HepG2 (cell line): Measurements from ENCODE around the gene MED9.

Experiments used
- FOSL1 ChIP-seq: sonication (generic); formaldehyde crosslinking; IDR thresholded peaks from 2 replicates; pipeline ENCODE4 v1.9.0; 2021; ENCODE audit warnings: missing genetic modification reagents, borderline replicate concordance
- NFIB ChIP-seq: sonication (generic); formaldehyde crosslinking; IDR thresholded peaks from 2 replicates; pipeline ENCODE4 v1.9.0; 2021; ENCODE audit warnings: missing genetic modification reagents, mild to moderate bottlenecking, borderline replicate concordance
- NPAS2 ChIP-seq: sonication (generic); formaldehyde crosslinking; IDR thresholded peaks from 2 replicates; pipeline ENCODE4 v1.8.0; 2022; ENCODE audit warnings: mild to moderate bottlenecking, missing genetic modification reagents, borderline replicate concordance
- RNF2 ChIP-seq: fragments of 450-650 bp; conservative IDR thresholded peaks from 2 replicates; pipeline ENCODE4 v1.6.1; 2016; ENCODE audit warnings: low read depth
- SMC3 ChIP-seq: IDR thresholded peaks from 2 replicates; pipeline ENCODE4 v1.6.1; 2011; ENCODE audit warnings: low read length, improper control_type of control experiment
- ZFP36L2 ChIP-seq: sonication (generic); formaldehyde crosslinking; IDR thresholded peaks from 2 replicates; pipeline ENCODE4 v1.4.0; 2020; ENCODE audit warnings: missing genetic modification reagents
- ZNF274 ChIP-seq: sonication (generic); formaldehyde crosslinking; IDR thresholded peaks from 2 replicates; pipeline ENCODE4 v1.5.1; 2020; ENCODE audit warnings: mild to moderate bottlenecking, missing genetic modification reagents
- ZNF34 ChIP-seq: sonication (generic); formaldehyde crosslinking; IDR thresholded peaks from 2 replicates; pipeline ENCODE4 v1.4.0; 2020; ENCODE audit warnings: mild to moderate bottlenecking, missing genetic modification reagents, borderline replicate concordance
- ZNF383 ChIP-seq: sonication (generic); formaldehyde crosslinking; IDR thresholded peaks from 2 replicates; pipeline ENCODE4 v1.4.0; 2020; ENCODE audit warnings: missing genetic modification reagents, mild to moderate bottlenecking, borderline replicate concordance
- ZNF761 ChIP-seq: sonication (generic); formaldehyde crosslinking; conservative IDR thresholded peaks from 2 replicates; pipeline ENCODE4 v1.4.0; 2020; ENCODE audit warnings: mild to moderate bottlenecking, missing genetic modification reagents
- TF ChIP-seq, protein P1 (sequence below): sonication (generic); formaldehyde crosslinking; IDR thresholded peaks from 2 replicates; pipeline ENCODE4 v1.5.0; 2020; ENCODE audit warnings: mild to moderate bottlenecking, missing genetic modification reagents, moderate library complexity
- TF ChIP-seq, protein P2 (sequence below): sonication (generic); formaldehyde crosslinking; IDR thresholded peaks from 2 replicates; pipeline ENCODE4; 2020; ENCODE audit warnings: missing genetic modification reagents, mild to moderate bottlenecking, borderline replicate concordance
- TF ChIP-seq, protein P3 (sequence below): sonication (generic); formaldehyde crosslinking; IDR thresholded peaks from 2 replicates; pipeline ENCODE4 v1.4.0; 2020; ENCODE audit warnings: missing genetic modification reagents

DNA sequence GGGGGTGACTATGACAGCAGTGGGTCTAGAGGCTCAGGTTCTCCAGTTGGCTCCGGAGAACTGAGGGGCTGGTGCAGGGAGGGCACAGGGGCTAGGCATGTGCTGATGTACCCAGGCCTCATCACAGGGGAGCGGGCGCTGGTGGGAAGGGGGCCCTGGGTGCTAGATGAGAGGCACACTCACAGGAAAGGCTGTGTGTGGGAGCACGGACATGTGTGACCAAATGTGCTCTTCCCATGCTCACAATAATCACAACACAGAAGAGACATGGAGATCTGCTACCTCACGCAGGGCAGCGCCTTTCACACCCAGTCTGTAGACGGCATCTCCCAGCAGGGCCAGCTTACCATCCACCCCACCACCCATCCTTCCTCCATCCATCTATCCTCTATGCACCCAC, 36.8 kb downstream of the MED9 start:
- no peak for TF ChIP-seq ZNF274 (CRISPR knock-in tag)
- TF ChIP-seq, protein P1, sequence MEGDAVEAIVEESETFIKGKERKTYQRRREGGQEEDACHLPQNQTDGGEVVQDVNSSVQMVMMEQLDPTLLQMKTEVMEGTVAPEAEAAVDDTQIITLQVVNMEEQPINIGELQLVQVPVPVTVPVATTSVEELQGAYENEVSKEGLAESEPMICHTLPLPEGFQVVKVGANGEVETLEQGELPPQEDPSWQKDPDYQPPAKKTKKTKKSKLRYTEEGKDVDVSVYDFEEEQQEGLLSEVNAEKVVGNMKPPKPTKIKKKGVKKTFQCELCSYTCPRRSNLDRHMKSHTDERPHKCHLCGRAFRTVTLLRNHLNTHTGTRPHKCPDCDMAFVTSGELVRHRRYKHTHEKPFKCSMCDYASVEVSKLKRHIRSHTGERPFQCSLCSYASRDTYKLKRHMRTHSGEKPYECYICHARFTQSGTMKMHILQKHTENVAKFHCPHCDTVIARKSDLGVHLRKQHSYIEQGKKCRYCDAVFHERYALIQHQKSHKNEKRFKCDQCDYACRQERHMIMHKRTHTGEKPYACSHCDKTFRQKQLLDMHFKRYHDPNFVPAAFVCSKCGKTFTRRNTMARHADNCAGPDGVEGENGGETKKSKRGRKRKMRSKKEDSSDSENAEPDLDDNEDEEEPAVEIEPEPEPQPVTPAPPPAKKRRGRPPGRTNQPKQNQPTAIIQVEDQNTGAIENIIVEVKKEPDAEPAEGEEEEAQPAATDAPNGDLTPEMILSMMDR (CRISPR knock-in tag) = no peak
- no peak for TF ChIP-seq ZNF761 (CRISPR knock-in tag)
- no peak for TF ChIP-seq SMC3
- TF ChIP-seq, protein P2, sequence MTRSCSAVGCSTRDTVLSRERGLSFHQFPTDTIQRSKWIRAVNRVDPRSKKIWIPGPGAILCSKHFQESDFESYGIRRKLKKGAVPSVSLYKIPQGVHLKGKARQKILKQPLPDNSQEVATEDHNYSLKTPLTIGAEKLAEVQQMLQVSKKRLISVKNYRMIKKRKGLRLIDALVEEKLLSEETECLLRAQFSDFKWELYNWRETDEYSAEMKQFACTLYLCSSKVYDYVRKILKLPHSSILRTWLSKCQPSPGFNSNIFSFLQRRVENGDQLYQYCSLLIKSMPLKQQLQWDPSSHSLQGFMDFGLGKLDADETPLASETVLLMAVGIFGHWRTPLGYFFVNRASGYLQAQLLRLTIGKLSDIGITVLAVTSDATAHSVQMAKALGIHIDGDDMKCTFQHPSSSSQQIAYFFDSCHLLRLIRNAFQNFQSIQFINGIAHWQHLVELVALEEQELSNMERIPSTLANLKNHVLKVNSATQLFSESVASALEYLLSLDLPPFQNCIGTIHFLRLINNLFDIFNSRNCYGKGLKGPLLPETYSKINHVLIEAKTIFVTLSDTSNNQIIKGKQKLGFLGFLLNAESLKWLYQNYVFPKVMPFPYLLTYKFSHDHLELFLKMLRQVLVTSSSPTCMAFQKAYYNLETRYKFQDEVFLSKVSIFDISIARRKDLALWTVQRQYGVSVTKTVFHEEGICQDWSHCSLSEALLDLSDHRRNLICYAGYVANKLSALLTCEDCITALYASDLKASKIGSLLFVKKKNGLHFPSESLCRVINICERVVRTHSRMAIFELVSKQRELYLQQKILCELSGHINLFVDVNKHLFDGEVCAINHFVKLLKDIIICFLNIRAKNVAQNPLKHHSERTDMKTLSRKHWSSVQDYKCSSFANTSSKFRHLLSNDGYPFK (CRISPR knock-in tag) = no peak
- TF ChIP-seq ZNF34 (CRISPR knock-in tag) = no peak
- no peak for TF ChIP-seq NFIB
- TF ChIP-seq RNF2 = no peak
- TF ChIP-seq ZNF383 = no peak
- no peak for TF ChIP-seq ZFP36L2 (CRISPR knock-in tag)
- no peak for TF ChIP-seq NPAS2 (CRISPR knock-in tag)
- TF ChIP-seq FOSL1 (CRISPR knock-in tag) = no peak
- TF ChIP-seq, protein P3, sequence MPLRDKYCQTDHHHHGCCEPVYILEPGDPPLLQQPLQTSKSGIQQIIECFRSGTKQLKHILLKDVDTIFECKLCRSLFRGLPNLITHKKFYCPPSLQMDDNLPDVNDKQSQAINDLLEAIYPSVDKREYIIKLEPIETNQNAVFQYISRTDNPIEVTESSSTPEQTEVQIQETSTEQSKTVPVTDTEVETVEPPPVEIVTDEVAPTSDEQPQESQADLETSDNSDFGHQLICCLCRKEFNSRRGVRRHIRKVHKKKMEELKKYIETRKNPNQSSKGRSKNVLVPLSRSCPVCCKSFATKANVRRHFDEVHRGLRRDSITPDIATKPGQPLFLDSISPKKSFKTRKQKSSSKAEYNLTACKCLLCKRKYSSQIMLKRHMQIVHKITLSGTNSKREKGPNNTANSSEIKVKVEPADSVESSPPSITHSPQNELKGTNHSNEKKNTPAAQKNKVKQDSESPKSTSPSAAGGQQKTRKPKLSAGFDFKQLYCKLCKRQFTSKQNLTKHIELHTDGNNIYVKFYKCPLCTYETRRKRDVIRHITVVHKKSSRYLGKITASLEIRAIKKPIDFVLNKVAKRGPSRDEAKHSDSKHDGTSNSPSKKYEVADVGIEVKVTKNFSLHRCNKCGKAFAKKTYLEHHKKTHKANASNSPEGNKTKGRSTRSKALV (CRISPR knock-in tag) = no peak
